A549 treated with Mapracorat at 1 μM for 4 hours (cell line): ENCODE results near the gene HORMAD2. TPM values are rescaled to one million over a fixed set of nuclear protein-coding genes. Genes with fewer than 3 reads are reported as not detected.

Source experiments
- total RNA-seq: library from RNA; stranded (reverse); fragments of 200-300 nt; extraction: Qiagen RNA extraction; gene quantifications from 5 replicates; pipeline ENCODE4 v1.2.3, GENCODE V29; 2022

Gene HORMAD2
- total RNA-seq, result not detected in 5 replicates

DNA sequence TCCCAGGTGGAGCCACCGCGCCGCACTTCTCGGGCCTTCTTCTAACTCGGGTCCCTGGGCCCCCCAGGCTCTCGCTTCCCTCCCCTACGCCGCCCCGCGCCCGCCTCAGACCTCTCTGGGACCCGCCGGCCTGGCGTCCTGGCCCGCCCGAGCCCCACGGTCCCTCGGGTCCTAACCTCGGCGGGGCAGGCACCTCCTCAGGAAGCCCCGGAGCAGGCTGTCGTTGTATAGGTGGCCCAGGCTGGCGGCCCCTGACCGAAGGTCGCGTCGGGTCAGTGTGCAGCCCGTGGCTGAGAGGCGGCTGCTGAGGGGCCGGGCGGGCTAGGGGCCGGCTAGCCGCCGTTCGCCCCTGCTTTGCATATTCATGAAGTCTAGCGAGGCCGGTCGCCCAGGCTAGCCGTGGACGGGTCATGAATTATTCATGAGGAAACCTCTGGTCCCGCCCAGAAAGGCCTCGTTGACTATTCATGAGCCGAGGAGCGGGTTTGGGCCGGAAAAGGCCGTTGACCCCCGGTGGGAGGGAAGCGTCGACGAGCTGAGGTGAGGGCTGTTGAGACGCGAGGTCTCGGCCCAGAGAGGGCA is at the start of gene HORMAD2:
TSS of gene HORMAD2 (plus strand) at position 513 of the 582 bp plus-strand sequence. CDS start 13,489 bp downstream, outside the sequence.

Other genes with a start within 250 kb of the HORMAD2 start
- gene ASCC2, start 242.2 kb upstream of the HORMAD2 start, total RNA-seq, result 26.1 to 30.4 TPM (median 28.1 TPM) in 5 replicates
- gene MTMR3, start 197.3 kb upstream of the HORMAD2 start, total RNA-seq, result 7.4 to 9.2 TPM (median 8.1 TPM) in 5 replicates
- 20.1 to 35.3 TPM (median 30.0 TPM) in 5 replicates for gene LIF, start 166.3 kb downstream of the HORMAD2 start, total RNA-seq
- gene OSM, start 186.4 kb downstream of the HORMAD2 start, total RNA-seq, result 0.12 TPM in 1 of 5 replicates, not detected in the others
- gene CASTOR1, start 209.0 kb downstream of the HORMAD2 start, total RNA-seq, result 3.4 to 7.0 TPM (median 6.0 TPM) in 5 replicates
- 8.2 to 9.8 TPM (median 9.4 TPM) in 5 replicates for gene TBC1D10A, start 246.5 kb downstream of the HORMAD2 start, total RNA-seq